NT2/D1 (cell line): ENCODE measurements around the gene NPAS2.

ENCODE experiments used
- SUZ12 ChIP-seq: IDR thresholded peaks from 2 replicates; pipeline ENCODE4 v1.6.1; 2011; ENCODE audit not compliant: insufficient read length, insufficient read depth; ENCODE audit errors: extremely low read depth
- YY1 ChIP-seq: IDR thresholded peaks from 2 replicates; pipeline ENCODE4 v1.6.1; 2011; ENCODE audit not compliant: insufficient read length, insufficient read depth
- ZNF274 ChIP-seq: IDR thresholded peaks from 2 replicates; pipeline ENCODE4 v1.6.1; 2011; ENCODE audit warnings: mild to moderate bottlenecking, low read depth, low read length

- TF ChIP-seq ZNF274 (no peak), SUZ12 (no peak), YY1 (no peak)
Measured at GRCh38 chr2:100845141-100845991, 25.4 kb downstream of the NPAS2 start.
